Endometrium (tissue), 2 donors: ENCODE data around the gene CCNH.

Experiments
- FAIRE-seq: peaks from 2 replicates; lab custom pipeline; 2012; peaks lifted over from hg19 to GRCh38; lab: Jason Lieb, UNC
- donor health status: control.
- donor health status: control.

CCNH gene

GRCh38 chr5:87412630-87413342 lies at the start of gene CCNH:
Gene CCNH, minus strand, starts transcription at chr5:87412930. Its CDS starts 136 bp downstream, at chr5:87412794.
- peak; percentile 98 for FAIRE-seq

- FAIRE-seq: no peak
Observed at GRCh38 chr5:87457706-87458105, 45.0 kb upstream of the CCNH start.

GRCh38 chr5:87453801-87454200 lies 41.1 kb upstream of the CCNH start:
- FAIRE-seq: no peak

- FAIRE-seq: no peak
Observed at GRCh38 chr5:87452837-87453236, 40.1 kb upstream of the CCNH start.

- no peak for FAIRE-seq
Observed at GRCh38 chr5:87442419-87442818, 29.7 kb upstream of the CCNH start.

GRCh38 chr5:87438231-87438630 lies 25.5 kb upstream of the CCNH start:
- no peak for FAIRE-seq

GRCh38 chr5:87437724-87438123 lies 25.0 kb upstream of the CCNH start:
- no peak for FAIRE-seq

GRCh38 chr5:87435144-87435694 lies 22.5 kb upstream of the CCNH start:
- FAIRE-seq: no peak

- no peak for FAIRE-seq
Observed at GRCh38 chr5:87434461-87434860, 21.7 kb upstream of the CCNH start.

- FAIRE-seq: no peak
Observed at GRCh38 chr5:87433945-87434344, 21.2 kb upstream of the CCNH start.

- no peak for FAIRE-seq
Observed at GRCh38 chr5:87432460-87432859, 19.7 kb upstream of the CCNH start.

- no peak for FAIRE-seq
Observed at GRCh38 chr5:87430863-87431457, 18.2 kb upstream of the CCNH start.

- no peak for FAIRE-seq
Observed at GRCh38 chr5:87423755-87424154, 11.0 kb upstream of the CCNH start.

- FAIRE-seq: no peak
Observed at GRCh38 chr5:87421307-87421706, 8.6 kb upstream of the CCNH start.

GRCh38 chr5:87418506-87418905 lies 5.8 kb upstream of the CCNH start:
- no peak for FAIRE-seq

- no peak for FAIRE-seq
Observed at GRCh38 chr5:87413343-87413645, 564 bp upstream of the CCNH start.

GRCh38 chr5:87411973-87412629 lies 629 bp downstream of the CCNH start:
- FAIRE-seq: no peak

GRCh38 chr5:87411586-87411972 lies 1.2 kb downstream of the CCNH start:
- no peak for FAIRE-seq

- FAIRE-seq: no peak
Observed at GRCh38 chr5:87410931-87411330, 1.8 kb downstream of the CCNH start.

GRCh38 chr5:87408204-87408603 lies 4.5 kb downstream of the CCNH start:
- no peak for FAIRE-seq

- no peak for FAIRE-seq
Observed at GRCh38 chr5:87405472-87406155, 7.1 kb downstream of the CCNH start.

- FAIRE-seq: no peak
Observed at GRCh38 chr5:87404359-87404758, 8.4 kb downstream of the CCNH start.

GRCh38 chr5:87403899-87404298 lies 8.8 kb downstream of the CCNH start:
- FAIRE-seq: no peak
